ENCODE results near the gene CDK2AP2. TPM values are rescaled to one million over a fixed set of nuclear protein-coding genes. Genes with fewer than 3 reads are reported as not detected.

CDK2AP2 gene
- total and polyA plus RNA-seq, 2 of the 8 experiments (the other 6 are each of a cell fraction or from before 2014, with no cell fraction given): 49.6 to 65.1 TPM

- ChIA-PET POLR2A (ENCODE audit: partially characterized antibody) (no interaction called here), CTCF (ENCODE audit: partially characterized antibody) (interaction anchor here (0.6 kb wide), 1 partner anchor 30 kb away, joined by 5 read pairs; no protein-coding TSS in a partner anchor)
- peaks cover 3% of the 10 kb centered on the region; the same call in 1 of the 2 replicates for H3K23me2 ChIP-seq (ENCODE audit: low read depth, low read length)
- no peak overlapping the region for H2BK12ac ChIP-seq (ENCODE audit: low read depth, low read length)
- peak overlapping the region; percentile 25; the same call in 1 of the 2 replicates for H4K8ac ChIP-seq (ENCODE audit: extremely low read depth, insufficient read depth, low read length)
- DNase-seq (ENCODE audit: low read depth in 1 of 2, low spot score in 2 of 2) (no peak), FAIRE-seq (no peak)
- H3K27me3 ChIP-seq (replicated peaks in 1 of 4; ENCODE audit: control insufficient read depth in 3 of 4, extremely low read depth in 1 of 4, insufficient read depth in 3 of 4, low read length in 3 of 4): no peaks in the 10 kb centered on the region
- no peak for TF ChIP-seq TEAD4 (IDR thresholded peaks at IDR 0.05; ENCODE audit: low read depth, low read length)
- TF ChIP-seq TBP (IDR thresholded peaks at IDR 0.05; ENCODE audit: low read depth, low read length): no peak
- no peak for TF ChIP-seq CTBP2 (IDR thresholded peaks at IDR 0.05; ENCODE audit: borderline replicate concordance, insufficient read depth, insufficient read length, low read length)
- TF ChIP-seq BACH1 (IDR thresholded peaks at IDR 0.05; ENCODE audit: low read length): no peak
- TF ChIP-seq SRF (IDR thresholded peaks at IDR 0.05; ENCODE audit: low read depth, low read length): no peak
- no peak for TF ChIP-seq GTF2F1 (IDR thresholded peaks at IDR 0.05; ENCODE audit: borderline replicate concordance, low read depth, low read length)
- 99% methylated on average over 12 of the region's 15 CpGs; no CpG with 5 or more reads in 1 of the 2 experiments for WGBS, 2 experiments (ENCODE audit: extremely low coverage in 1 of 2, insufficient coverage in 1 of 2, insufficient read length in 1 of 2, insufficient replicate concordance in 2 of 2, low coverage in 1 of 2, low lambda C conversion rate in 2 of 2, missing lambda C conversion rate in 1 of 2)
- H3K9ac ChIP-seq (replicated peaks in 1 of 4; ENCODE audit: extremely low read depth in 1 of 4, low read depth in 3 of 4, low read length in 3 of 4): no peak overlapping the region
- H3K4ac ChIP-seq (replicated peaks; ENCODE audit: insufficient read length, low read depth, low read length): no peak overlapping the region
- H3K4me3 ChIP-seq (ENCODE audit: extremely low read depth in 1 of 4, insufficient read depth in 2 of 4, low read depth in 3 of 4, low read length in 4 of 4): no peak overlapping the region
- no peak overlapping the region for H3K18ac ChIP-seq (ENCODE audit: extremely low read depth, low read length)
- no peaks in the 10 kb centered on the region for H3K9me3 ChIP-seq (ENCODE audit: insufficient read depth in 2 of 2, low read depth in 1 of 2, low read length in 1 of 2)
- no peak overlapping the region for H3K4me2 ChIP-seq (ENCODE audit: insufficient read depth in 1 of 2, low read depth in 2 of 2, low read length in 2 of 2)
- H4K91ac ChIP-seq (replicated peaks; ENCODE audit: insufficient read length, low read length): no peak overlapping the region
- H2AK5ac ChIP-seq (ENCODE audit: low read depth, low read length): no peak overlapping the region
- H3K36me3 ChIP-seq (ENCODE audit: control insufficient read depth in 2 of 4, insufficient read depth in 4 of 4, low read length in 3 of 4): no peaks in the 10 kb centered on the region
- H4K5ac ChIP-seq (ENCODE audit: insufficient read length, low read depth, low read length): no peak overlapping the region
- no peaks in the 10 kb centered on the region for H3K79me1 ChIP-seq (ENCODE audit: low read depth, low read length)
- H4K20me1 ChIP-seq (replicated peaks in 1 of 2; ENCODE audit: control insufficient read depth in 1 of 2, insufficient read depth in 2 of 2, low read length in 2 of 2): no peaks in the 10 kb centered on the region
- no peak overlapping the region for H3K23ac ChIP-seq (ENCODE audit: insufficient read length)
- H2BK20ac ChIP-seq (ENCODE audit: low read length): no peak overlapping the region
- H3K4me1 ChIP-seq (replicated peaks in 1 of 4; ENCODE audit: control insufficient read depth in 3 of 4, insufficient read depth in 4 of 4, low read length in 3 of 4): no peaks in the 10 kb centered on the region
- no peak overlapping the region for H3K27ac ChIP-seq (ENCODE audit: low read depth, low read length)
- no peaks in the 10 kb centered on the region for H3K79me2 ChIP-seq (ENCODE audit: control insufficient read depth in 1 of 2, insufficient read depth in 2 of 2, low read length in 2 of 2)
- no peak overlapping the region for H2BK15ac ChIP-seq (ENCODE audit: low read length)
- no peak overlapping the region for H3K14ac ChIP-seq (ENCODE audit: insufficient read length)
- no peak overlapping the region for H2AFZ ChIP-seq (ENCODE audit: low read length)
- H2BK5ac ChIP-seq (ENCODE audit: low read depth, low read length): no peak overlapping the region
- no peak overlapping the region for H3K56ac ChIP-seq (replicated peaks; ENCODE audit: insufficient read length, low read depth, low read length)
- no peak overlapping the region for H2BK120ac ChIP-seq (replicated peaks; ENCODE audit: low read depth, low read length)
Observed at GRCh38 chr11:67522338-67522737, 14.4 kb upstream of the CDK2AP2 start.
